IPS-NIHi7 (cell line): ENCODE results near the gene C19orf25.

Experiments
- DNase-seq: peaks from one replicate; pipeline ENCODE4 v3.0.0; 2012; ENCODE audit warnings: mixed read lengths; ENCODE audit errors: extremely low spot score

Gene C19orf25

DNA sequence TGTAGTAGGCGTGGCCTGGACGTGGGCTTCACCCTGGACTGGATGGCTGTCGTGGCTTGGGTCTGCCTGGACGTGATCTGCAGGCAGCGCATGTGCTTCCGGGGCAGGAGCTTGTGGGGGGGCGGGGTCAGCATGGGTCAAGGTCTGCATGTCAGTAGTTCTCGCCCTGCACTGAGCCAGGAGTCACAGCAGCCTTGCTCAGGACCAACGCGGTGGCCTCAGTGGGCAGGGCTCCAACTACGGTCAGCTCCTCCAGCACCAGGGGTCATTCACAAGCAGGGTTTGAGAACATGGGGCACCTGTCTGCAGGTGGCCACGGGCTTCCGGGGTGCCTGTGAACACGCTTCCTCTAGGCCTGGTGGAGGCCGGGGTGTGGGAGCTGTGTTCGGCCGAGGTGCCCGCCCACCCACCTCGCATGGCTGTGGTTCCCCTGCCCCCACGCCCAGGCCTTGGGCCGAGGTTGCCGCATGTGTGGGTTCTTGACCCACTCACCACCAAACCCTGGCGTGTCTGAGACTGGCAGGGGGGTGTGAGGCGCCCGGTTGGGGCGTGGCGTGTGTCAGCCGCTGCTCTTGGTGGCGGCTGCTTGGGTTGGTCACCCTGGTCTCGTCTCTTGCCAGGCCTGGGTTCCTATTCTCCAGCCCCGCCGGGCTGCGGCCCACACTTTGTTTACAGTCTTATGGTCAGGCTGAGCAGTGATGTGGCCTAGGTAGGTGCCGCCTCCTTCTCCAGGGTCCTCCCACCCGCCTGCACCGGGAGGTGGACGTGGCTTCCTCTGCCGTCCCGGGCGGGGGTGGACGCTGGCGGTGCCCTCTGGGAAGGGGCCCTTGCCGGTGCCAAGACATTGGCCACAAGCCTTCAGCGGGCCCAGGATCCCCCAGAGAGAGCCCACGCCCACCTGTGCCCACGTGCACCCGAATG is 45.6 kb downstream of the C19orf25 start:
- no peak for DNase-seq

DNA sequence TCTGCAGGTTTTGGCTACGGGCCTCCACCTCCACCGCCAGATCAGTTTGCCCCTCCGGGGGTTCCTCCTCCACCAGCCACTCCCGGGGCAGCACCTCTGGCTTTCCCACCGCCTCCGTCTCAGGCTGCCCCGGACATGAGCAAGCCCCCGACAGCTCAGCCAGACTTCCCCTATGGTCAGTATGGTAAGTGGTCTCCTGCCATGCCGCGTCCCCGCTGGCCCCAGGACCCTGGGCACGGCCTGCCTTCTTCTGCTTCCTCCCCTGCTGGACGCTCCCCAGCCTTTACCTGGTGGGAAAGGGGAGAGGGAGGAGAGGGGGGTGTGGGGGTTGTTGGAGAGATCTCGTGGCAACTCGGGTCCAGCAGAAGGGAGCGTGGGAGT is 46.5 kb downstream of the C19orf25 start:
- no peak for DNase-seq

DNA sequence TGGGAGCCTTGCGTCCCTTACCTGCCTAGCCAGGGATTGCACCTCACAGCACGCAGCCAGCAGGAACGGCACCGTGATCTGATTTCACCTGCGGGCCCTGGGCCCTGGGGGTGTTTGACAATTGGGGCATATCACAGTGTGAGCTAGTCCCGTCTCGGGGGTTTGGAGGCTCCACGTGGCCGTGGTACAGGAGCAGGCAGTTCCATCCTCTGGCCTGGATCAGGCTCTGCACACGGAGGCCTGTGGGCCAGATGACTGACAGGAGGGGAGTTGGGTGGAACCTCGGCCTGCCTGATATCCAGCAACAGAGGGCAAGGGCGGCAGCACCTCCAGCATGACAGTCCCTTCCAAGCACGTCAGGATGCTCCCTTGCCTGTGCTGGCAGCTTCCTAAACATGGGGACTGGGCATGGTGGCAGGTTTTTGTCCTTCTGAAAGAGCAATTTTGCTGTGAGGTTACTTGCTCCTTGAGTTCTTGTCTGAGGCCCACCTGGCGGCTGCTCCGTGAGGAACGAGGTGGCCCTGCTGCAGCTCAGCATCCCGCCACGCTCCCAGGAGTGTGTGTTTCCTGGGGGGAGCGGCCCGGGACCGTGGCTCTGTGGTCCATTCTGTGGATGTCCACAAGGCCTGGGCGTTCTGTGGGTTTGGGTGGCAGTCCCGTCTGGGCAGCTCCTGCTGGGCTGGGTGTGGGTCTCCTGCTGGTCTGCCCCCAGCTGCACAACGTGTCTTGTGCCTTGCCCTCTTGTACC is 47.1 kb downstream of the C19orf25 start:
- DNase-seq = no peak

DNA sequence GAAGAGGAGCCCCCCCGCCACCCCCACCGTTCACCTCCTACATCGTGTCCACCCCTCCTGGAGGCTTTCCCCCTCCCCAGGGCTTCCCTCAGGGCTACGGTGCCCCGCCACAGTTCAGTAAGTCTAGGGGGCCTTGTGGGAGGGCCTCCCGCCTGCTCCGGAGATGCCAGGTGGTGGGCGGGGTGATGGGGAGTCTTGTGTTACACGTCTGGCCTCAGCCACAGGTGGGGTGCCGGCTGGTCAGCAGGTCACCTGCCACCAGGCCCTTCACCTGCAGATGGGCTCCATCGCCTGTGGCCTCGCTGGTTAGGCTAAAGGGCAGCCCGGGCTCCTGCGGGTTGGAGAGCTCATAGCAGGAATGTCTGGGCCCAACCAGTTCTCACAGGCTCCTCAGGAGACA is 48.8 kb downstream of the C19orf25 start:
- DNase-seq = no peak

DNA sequence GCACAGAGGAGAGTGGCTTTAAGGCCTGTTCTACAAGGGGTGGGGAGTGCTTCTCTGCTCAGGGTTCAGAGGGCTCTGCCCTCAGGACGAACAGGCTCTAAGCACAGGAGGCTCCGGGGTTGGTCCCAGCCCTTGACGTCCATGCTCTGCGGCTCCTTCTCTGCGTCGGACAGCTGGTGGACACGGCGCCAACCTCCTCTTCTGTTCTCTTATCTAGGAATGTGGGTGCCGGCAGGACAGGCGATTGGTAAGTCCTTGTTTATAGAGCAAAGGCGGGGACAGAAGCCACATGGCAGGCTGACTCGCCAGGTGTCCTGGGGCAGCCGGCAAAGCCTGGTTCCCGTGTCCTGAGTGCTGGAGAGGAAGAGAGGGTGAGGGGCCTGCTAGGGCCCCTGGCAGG is 49.3 kb downstream of the C19orf25 start:
- no peak for DNase-seq

DNA sequence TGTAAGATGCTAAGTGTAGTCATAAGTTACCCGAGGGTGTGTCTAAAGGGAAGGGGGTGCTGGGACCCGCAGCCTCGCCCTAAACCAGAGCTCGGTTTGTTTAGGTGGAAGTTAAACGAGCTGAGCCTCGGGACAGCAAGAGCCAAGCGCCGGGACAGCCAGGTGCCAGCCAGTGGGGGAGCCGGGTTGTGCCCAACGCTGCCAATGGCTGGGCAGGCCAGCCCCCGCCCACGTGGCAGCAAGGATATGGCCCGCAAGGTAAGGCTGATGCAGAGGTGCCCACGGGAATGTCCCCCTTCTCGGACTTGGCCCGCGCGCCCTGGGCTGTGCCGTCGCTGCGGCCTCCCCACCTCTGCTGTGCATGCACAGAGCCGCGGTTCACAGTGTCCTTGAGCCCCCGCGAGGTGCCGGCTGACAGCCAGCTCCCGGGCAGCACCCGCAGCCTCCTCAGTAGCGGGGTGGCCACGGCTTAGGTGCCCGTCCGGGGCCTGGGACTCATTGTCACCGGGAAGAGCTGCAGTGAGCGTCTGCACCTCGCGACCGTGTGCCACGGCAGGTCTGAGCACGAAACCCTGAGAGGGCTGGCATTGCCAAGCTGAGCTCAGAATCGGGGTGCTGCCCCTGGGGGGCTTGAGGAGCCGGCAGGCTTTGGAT is 50.1 kb downstream of the C19orf25 start:
- DNase-seq = no peak

DNA sequence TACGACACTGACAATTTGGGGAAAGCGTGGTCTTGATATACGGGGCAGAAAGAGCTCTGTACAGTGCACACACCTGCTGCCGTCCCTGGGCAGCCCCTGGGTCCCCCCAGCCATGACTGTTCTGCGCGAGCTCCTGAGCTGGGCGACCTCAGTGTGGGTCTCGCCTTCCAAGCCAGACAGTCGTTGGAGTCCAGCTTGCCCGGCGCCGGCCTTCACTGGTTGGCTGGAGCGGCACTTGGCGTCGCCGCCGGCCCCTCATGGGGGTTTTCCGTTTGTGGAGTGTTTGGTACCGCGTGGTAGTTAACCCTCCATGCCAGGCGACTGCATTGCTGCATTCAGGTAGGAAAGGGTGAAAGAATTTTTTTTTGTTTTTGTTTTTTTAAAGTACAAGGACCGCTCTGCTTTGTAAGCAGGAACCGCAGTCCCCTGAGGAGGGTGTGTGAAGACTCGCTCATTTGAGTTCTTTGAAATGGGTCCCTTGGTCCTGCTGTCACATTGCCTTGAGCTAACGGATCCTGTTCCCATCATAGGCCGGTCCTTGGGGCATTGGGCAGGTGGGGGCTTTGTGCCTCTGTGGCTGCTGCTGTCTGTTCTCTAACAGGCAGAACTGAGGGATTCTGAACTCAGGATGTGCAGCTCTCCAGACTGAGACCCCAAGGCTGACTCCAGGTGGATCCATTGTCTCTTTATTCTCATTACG is 51.6 kb downstream of the C19orf25 start:
- no peak for DNase-seq

DNA sequence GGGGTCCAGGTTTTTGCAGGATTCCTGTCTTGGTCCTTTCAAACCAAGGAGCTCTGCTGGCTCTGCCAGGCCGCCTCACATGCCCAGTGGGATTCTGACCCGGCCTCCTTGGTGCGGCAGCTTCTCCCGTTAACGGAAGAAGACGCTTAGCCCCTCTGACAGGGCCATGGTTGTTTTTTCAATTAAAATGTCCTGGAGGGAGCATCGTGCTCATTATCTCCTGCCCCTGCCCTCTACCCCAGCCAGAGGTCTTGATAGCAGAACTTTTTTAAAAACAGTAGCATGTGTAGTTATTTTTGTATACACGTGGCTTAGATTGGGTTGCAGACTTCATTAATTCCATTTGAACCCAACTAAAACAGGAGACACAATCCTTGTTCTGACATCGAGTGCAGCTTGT is 52.3 kb downstream of the C19orf25 start:
- no peak for DNase-seq

DNA sequence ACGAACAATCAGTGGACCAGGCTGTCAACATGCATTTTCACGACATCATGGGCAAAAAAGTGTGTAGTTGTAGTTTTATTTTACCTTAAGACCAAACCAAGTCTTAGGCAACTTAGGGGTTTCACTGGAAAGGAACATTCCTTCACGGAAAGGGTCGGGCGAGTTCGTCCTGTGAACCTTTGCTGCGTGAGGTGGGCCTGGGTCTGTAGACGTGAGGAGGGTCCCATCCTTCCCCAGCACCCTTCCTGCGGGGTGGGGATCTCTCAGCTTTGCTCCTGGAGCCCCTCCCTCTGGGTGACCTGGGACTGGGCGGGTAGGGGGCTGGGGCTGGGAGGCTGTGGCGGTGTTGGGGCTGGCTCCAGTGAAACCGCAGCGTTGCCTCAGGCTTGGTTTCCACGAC is 53.1 kb downstream of the C19orf25 start:
- DNase-seq = no peak

DNA sequence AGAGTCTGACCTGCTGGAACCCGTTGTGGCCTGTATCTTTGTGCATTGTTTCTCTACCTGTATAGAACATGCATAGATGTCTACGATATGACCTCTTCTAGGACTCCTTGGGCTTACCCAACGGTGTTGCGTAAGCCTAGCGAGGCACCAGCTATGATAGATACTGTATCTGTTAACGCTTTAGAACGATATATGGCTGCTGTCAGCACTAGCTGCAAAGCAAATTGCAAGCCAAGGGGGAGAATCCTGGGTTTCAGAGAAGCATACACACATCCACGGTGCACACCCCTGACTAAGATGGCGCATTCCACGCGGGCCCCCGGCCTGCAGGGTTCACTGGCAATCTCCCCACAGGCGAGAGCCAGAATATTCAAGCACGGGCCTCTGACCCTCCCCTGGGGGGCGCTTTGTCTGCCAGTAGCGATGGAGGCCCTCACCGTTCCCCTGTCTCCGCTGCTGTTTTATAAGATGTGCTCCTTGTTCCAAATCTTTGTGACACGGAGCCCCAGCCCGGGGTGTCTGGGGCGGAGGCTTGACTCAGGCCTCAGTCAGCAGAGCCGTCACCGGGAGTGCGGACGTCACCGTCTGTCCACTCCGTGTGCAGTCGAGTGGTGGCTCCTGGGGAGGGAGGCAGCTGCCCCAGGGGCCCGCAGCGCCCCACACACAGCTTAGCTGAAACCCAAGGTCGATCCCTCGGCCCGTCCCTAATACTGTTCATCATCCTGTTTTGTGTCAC is 53.7 kb downstream of the C19orf25 start:
- DNase-seq = no peak

DNA sequence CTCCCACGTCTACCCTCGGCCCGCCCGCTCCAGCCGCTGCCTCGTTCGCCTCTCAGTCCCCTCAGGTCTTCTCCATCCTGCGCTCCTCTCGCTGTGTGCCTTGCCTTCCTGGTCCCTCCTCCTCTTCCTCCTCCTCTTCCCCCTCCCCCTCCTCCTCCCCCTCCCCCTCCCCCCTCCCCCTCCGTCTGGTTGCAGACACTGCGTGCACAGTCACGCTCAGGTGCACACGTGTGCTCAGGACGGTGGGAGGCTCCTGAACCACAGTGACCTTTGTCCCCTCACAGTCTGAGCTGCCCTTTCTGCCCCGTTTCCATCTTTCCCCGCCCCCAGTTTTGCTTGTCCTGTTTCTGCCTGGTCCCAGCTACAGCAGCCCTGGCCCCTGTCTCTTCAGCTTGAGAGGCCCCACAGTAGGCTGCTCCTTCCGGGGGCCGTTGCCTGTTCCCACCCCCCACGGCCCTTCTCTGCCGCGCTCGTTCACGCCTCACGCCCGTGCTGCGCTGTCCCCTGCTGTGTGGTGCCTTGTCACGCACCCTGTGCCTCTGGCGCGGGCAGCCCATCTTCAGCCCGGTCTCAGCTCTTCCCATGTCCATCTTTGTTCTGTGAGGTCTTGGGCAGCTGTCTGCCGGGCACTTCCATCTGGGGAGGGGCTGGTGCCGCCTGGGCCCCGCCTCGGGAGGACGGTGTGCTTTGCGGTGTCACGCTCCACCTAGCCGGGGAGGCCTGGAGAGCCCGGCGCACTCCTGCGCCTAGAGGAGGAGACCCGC is 54.6 kb downstream of the C19orf25 start:
- DNase-seq = no peak

DNA sequence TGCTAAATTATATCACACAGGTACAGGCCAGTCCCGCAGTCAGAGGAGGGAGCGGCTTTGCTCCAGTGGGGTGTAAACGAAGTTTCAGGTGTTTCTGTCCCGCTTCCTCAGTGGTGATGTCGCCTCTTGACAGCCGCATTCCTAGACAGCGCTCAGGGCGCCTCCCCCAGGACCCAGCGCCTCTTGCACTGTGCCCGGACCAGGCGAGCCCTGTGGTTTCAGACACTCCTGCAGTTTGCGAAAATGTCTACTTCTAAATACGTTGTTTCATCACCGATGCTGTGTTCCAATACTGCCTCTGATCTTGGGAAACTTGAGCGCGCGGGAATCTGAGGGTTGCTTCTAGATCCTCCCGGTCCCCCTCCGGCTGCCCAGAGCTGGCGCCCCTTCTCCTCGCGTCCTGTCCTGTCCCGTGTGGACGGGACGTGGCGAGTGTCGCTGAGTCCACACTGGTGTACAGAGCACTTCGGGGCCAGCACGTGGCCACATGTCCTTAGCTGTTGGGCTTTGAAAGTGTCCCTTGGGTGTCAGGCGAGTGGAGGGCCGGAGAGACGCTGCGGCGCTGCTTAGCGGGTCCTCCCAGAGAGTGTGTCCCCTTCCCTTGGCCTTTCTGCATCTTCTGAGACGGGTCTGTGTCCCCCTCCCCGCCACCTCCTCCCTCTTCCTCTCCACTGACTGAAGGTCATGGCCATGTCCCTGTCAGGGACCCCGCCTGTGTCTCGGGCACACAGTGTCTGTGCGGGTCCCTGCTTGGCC is 55.4 kb downstream of the C19orf25 start:
- DNase-seq = no peak
